Fibroblast of lung (primary cell): ENCODE results near the gene NTRK3.

ENCODE experiments used
- CTCF ChIP-seq, 2 donors: IDR thresholded peaks in 1 of 2; conservative IDR thresholded peaks in 1 of 2; 1 replicate in 1 of 2; 2 replicates in 1 of 2; pipeline ENCODE4 v1.5.1; 2011 to 2012; ENCODE audit warnings: low read length in 2 of 2, control low read depth in 1 of 2, inconsistent platforms in 1 of 2, low read depth in 1 of 2, mild to moderate bottlenecking in 1 of 2
- EZH2 ChIP-seq: IDR thresholded peaks from 2 replicates; pipeline ENCODE4 v1.5.1; 2012; ENCODE audit warnings: low read length, control low read depth, mild to moderate bottlenecking; ENCODE audit errors: missing control alignments

GRCh38 chr15:87881026-87881425 is 375.5 kb downstream of the NTRK3 start:
- TF ChIP-seq CTCF (conservative IDR thresholded peaks at IDR 0.05 in 1 of 2, IDR thresholded peaks at IDR 0.05 in 1 of 2; ENCODE audit: low read depth in 1 of 2, low read length in 2 of 2): no peak
- TF ChIP-seq EZH2: no peak
